ENCODE data around the gene GCC2.

DNA sequence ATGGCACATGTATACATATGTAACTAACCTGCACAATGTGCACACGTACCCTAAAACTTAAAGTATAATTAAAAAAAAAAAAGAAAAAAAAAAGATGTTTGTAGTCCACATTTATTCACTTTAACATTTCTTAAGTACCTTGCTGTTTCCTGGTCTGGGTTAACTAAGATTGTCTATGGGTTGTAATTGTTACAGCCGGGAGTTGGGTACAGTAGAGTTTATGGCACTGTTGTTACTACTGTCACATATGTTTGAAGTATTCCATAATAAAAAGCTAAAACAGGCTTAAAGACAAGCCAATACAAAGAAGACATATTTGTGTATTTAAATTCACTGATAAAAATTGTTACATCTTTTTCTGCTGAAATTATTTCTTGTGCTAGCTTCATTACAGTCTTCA, 36.2 kb downstream of the GCC2 start:
- TF ChIP-seq, protein P1, sequence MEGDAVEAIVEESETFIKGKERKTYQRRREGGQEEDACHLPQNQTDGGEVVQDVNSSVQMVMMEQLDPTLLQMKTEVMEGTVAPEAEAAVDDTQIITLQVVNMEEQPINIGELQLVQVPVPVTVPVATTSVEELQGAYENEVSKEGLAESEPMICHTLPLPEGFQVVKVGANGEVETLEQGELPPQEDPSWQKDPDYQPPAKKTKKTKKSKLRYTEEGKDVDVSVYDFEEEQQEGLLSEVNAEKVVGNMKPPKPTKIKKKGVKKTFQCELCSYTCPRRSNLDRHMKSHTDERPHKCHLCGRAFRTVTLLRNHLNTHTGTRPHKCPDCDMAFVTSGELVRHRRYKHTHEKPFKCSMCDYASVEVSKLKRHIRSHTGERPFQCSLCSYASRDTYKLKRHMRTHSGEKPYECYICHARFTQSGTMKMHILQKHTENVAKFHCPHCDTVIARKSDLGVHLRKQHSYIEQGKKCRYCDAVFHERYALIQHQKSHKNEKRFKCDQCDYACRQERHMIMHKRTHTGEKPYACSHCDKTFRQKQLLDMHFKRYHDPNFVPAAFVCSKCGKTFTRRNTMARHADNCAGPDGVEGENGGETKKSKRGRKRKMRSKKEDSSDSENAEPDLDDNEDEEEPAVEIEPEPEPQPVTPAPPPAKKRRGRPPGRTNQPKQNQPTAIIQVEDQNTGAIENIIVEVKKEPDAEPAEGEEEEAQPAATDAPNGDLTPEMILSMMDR (IDR thresholded peaks at IDR 0.05; ENCODE audit: control extremely low read depth in 1 of 3, insufficient read depth in 1 of 3, low read depth in 1 of 3, low read length in 3 of 3), result no peak
- TF ChIP-seq SIN3A (conservative IDR thresholded peaks at IDR 0.05 in 1 of 2, IDR thresholded peaks at IDR 0.05 in 1 of 2; ENCODE audit: low read depth in 1 of 2, low read length in 2 of 2) (no peak), EZH2 (IDR thresholded peaks at IDR 0.05; ENCODE audit: low read depth, low read length, severe bottlenecking) (no peak), CBX5 (IDR thresholded peaks at IDR 0.05; ENCODE audit: low read depth, low read length) (no peak), RNF2 (IDR thresholded peaks at IDR 0.05; ENCODE audit: borderline replicate concordance, low read depth, low read length, missing control alignments, poor library complexity, severe bottlenecking) (no peak), SP4 (IDR thresholded peaks at IDR 0.05; ENCODE audit: low read length) (no peak), CEBPB (IDR thresholded peaks at IDR 0.05; ENCODE audit: low read depth, low read length) (no peak), KDM1A (IDR thresholded peaks at IDR 0.05; ENCODE audit: borderline replicate concordance, low read length) (no peak), EGR1 (IDR thresholded peaks at IDR 0.05; ENCODE audit: borderline replicate concordance, low read depth, low read length) (no peak)
- TF ChIP-seq, protein P2, sequence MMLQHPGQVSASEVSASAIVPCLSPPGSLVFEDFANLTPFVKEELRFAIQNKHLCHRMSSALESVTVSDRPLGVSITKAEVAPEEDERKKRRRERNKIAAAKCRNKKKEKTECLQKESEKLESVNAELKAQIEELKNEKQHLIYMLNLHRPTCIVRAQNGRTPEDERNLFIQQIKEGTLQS (IDR thresholded peaks at IDR 0.05; ENCODE audit: insufficient read depth, low read depth, low read length), result no peak
